Measurements from ENCODE around the gene PCAT7.
"Not testable (repeated sequence)": the region's sequence is repeated elsewhere in the genome, so short reads cannot be mapped to it uniquely, and the experiment has no call there.

The PCAT7 gene

GRCh38 chr9:94581728-94582127, 26.8 kb downstream of the PCAT7 start:
- TF ChIP-seq, protein P1, sequence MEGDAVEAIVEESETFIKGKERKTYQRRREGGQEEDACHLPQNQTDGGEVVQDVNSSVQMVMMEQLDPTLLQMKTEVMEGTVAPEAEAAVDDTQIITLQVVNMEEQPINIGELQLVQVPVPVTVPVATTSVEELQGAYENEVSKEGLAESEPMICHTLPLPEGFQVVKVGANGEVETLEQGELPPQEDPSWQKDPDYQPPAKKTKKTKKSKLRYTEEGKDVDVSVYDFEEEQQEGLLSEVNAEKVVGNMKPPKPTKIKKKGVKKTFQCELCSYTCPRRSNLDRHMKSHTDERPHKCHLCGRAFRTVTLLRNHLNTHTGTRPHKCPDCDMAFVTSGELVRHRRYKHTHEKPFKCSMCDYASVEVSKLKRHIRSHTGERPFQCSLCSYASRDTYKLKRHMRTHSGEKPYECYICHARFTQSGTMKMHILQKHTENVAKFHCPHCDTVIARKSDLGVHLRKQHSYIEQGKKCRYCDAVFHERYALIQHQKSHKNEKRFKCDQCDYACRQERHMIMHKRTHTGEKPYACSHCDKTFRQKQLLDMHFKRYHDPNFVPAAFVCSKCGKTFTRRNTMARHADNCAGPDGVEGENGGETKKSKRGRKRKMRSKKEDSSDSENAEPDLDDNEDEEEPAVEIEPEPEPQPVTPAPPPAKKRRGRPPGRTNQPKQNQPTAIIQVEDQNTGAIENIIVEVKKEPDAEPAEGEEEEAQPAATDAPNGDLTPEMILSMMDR (IDR thresholded peaks at IDR 0.05; ENCODE audit: low read depth, low read length): no peak
- no peak for DNase-seq (ENCODE audit: extremely low read depth, low read depth)

GRCh38 chr9:94584555-94584954, 29.7 kb downstream of the PCAT7 start:
- TF ChIP-seq, protein P1 (IDR thresholded peaks at IDR 0.05; ENCODE audit: low read depth, low read length): no peak
- DNase-seq (ENCODE audit: extremely low read depth, low read depth): no peak

GRCh38 chr9:94586316-94586715, 31.4 kb downstream of the PCAT7 start:
- no peak for DNase-seq (ENCODE audit: extremely low read depth, low read depth)
- TF ChIP-seq, protein P1 (IDR thresholded peaks at IDR 0.05; ENCODE audit: low read depth, low read length): no peak

DNA sequence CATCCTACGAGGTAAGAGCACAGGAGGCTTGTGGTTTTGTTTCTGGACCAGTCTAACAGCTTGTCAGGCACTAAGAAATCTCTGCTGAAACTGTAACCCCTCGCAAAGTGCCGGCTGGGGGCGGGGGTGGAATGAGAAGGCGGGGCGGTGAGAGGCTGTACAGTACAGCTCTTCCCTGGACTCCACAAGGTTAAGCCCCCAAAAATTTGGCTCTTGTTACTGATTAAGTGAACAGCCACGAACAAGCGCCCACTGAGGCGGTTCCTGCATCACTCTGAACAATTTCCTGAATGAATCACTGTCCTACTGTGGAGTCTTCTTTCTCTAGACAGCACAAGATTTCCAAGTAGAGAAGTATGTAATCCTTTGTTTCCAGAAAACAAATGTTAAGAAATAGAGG, 31.9 kb downstream of the PCAT7 start:
- no peak for DNase-seq (ENCODE audit: extremely low read depth, low read depth)
- TF ChIP-seq, protein P1 (IDR thresholded peaks at IDR 0.05; ENCODE audit: low read depth, low read length): no peak

DNA sequence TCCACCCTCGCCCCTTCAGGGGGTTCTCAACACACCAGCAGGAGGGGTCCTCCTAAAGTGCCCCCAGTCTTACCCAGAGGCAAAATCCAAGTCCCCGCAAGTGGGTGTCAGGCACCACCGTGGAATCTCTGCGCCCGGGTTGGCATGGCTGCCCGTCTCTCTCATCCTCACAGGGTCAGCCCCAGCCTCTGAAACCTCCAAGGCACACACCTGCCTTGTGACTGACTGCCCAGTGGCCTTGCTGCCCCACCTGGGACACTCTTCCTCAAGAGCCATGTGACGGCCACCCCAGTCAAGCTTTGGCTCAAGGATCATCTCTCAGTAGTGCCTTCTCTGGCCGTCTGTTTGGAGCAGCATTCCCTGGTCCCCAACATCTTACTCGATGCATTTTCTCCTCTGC, 33.8 kb downstream of the PCAT7 start:
- TF ChIP-seq, protein P1 (IDR thresholded peaks at IDR 0.05; ENCODE audit: low read depth, low read length): no peak

GRCh38 chr9:94591046-94591545, 36.2 kb downstream of the PCAT7 start:
- DNase-seq (ENCODE audit: extremely low read depth, low read depth): not testable (repeated sequence)

More for the DNA sequence above, 33.8 kb downstream of the PCAT7 start:
- no peak for DNase-seq (ENCODE audit: extremely low read depth, low read depth)

DNA sequence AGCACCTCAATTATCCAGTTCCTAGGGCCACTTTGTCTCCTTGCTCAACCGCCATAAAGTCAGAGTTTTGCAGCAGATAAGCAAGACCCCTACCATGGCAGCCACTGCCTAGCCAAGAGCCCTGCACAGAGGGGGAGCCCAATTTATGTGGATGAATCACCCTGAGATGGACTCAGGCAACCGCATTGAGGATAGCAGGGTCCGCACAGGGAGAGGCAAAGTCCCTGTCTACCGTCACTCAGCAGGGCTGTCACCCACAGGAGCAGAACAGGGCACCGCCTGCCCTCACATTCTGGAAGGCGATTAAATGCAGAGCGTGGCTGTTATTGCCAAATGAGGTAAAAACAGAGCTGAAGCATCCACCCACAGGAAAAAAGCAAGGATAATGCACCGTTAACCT, 37.0 kb downstream of the PCAT7 start:
- TF ChIP-seq, protein P1 (IDR thresholded peaks at IDR 0.05; ENCODE audit: low read depth, low read length): no peak
- DNase-seq (ENCODE audit: extremely low read depth, low read depth): no peak

- DNase-seq (ENCODE audit: extremely low read depth, low read depth): not testable (repeated sequence)
Observed at GRCh38 chr9:94592683-94593082, 37.8 kb downstream of the PCAT7 start.

Data from AG09319 (cell line).